ENCODE data around the gene PSD4. TPM values are rescaled to one million over a fixed set of nuclear protein-coding genes. Genes with fewer than 3 reads are reported as not detected.

Gene PSD4
- total and polyA plus RNA-seq, 5 experiments from 2014 or later, result 22.8 to 124 (median 44.1) TPM

- POLR2A ChIA-PET, result interaction anchor here (1.2 to 1.3 kb wide), 2 partner anchors 11 to 26 kb away, joined by 4 to 5 read pairs; no protein-coding TSS in a partner anchor
- no peak for ATAC-seq
These were observed 24.1 kb upstream of the PSD4 start for GRCh38 chr2:113149553-113150257.

GRCh38 chr2:113150258-113150601 is 23.5 kb upstream of the PSD4 start:
- H3K4me3 Mint-ChIP-seq, result no peak overlapping the region
- H3K27ac Mint-ChIP-seq, result no peak overlapping the region
- DNase-seq, result no peak
- no peaks in the 10 kb centered on the region for H3K27me3 Mint-ChIP-seq
- H3K36me3 Mint-ChIP-seq, result no peaks in the 10 kb centered on the region
- H3K4me1 Mint-ChIP-seq, result peaks cover 5 to 18% (median 9%) of the 10 kb centered on the region in 4 donors
- no peaks in the 10 kb centered on the region for H3K9me3 Mint-ChIP-seq
- POLR2A ChIA-PET, result interaction anchor here (0.7 to 1.3 kb wide), 2 partner anchors 24 to 26 kb away, joined by 3 to 5 read pairs; no protein-coding TSS in a partner anchor
- no peak for ATAC-seq

More at GRCh38 chr2:113149553-113150257, 24.1 kb upstream of the PSD4 start:
- peak overlapping the region in 2 of 10 donors; percentile 29 to 31 for H3K27ac Mint-ChIP-seq
- no peak for DNase-seq
- no peaks in the 10 kb centered on the region for H3K36me3 Mint-ChIP-seq
- H3K4me3 Mint-ChIP-seq, result no peak overlapping the region
- no peaks in the 10 kb centered on the region for H3K27me3 Mint-ChIP-seq
- H3K4me1 Mint-ChIP-seq, result peaks cover 5 to 18% (median 9%) of the 10 kb centered on the region in 4 donors
- H3K9me3 Mint-ChIP-seq, result no peaks in the 10 kb centered on the region

- no peak overlapping the region for H3K27ac Mint-ChIP-seq
- POLR2A ChIA-PET, result interaction anchor here (1.0 to 14.7 kb wide), 5 partner anchors 10 to 99 kb away, joined by 3 to 318 read pairs (median 5); partner anchors contain the start of gene PSD4
- H3K27me3 Mint-ChIP-seq, result no peaks in the 10 kb centered on the region
These were observed 18.4 kb upstream of the PSD4 start for GRCh38 chr2:113155331-113155730.

GRCh38 chr2:113156278-113157117 is 17.3 kb upstream of the PSD4 start:
- no peaks in the 10 kb centered on the region for H3K9me3 Mint-ChIP-seq
- H3K36me3 Mint-ChIP-seq, result no peaks in the 10 kb centered on the region
- peak overlapping the region in 9 of 10 donors; percentile 81 to 93 (median 87) for H3K27ac Mint-ChIP-seq
- H3K27me3 Mint-ChIP-seq, result no peaks in the 10 kb centered on the region
- POLR2A ChIA-PET, result interaction anchor here (1.2 to 14.7 kb wide), 6 partner anchors 18 to 98 kb away, joined by 3 to 318 read pairs (median 6); partner anchors contain the start of gene PSD4
- DNase-seq (no peak), ATAC-seq (no peak)
- peaks cover 9 to 29% (median 26%) of the 10 kb centered on the region in 4 donors for H3K4me1 Mint-ChIP-seq
- peak overlapping the region; percentile 60 to 89 (median 82) for H3K4me3 Mint-ChIP-seq

More at GRCh38 chr2:113155331-113155730, 18.4 kb upstream of the PSD4 start:
- ATAC-seq, result no peak
- no peak for DNase-seq
- H3K4me3 Mint-ChIP-seq, result peak overlapping the region in 2 of 10 donors; percentile 4 to 5
- no peaks in the 10 kb centered on the region for H3K9me3 Mint-ChIP-seq
- no peaks in the 10 kb centered on the region for H3K36me3 Mint-ChIP-seq
- peaks cover 8 to 27% (median 25%) of the 10 kb centered on the region in 4 donors for H3K4me1 Mint-ChIP-seq

- POLR2A ChIA-PET, result interaction anchor here (0.6 to 14.7 kb wide), 5 partner anchors 17 to 42 kb away, joined by 3 to 318 read pairs (median 6); partner anchors contain the start of gene PSD4
- no peaks in the 10 kb centered on the region for H3K36me3 Mint-ChIP-seq
- DNase-seq (peak in 6 of 10 donors; percentile 30 to 59 (median 50)), ATAC-seq (peak; percentile 87)
- H3K4me1 Mint-ChIP-seq, result peaks cover 9 to 34% (median 26%) of the 10 kb centered on the region in 4 donors
- no peaks in the 10 kb centered on the region for H3K27me3 Mint-ChIP-seq
- H3K9me3 Mint-ChIP-seq, result no peaks in the 10 kb centered on the region
- H3K4me3 Mint-ChIP-seq, result peak overlapping the region; percentile 83 to 93 (median 87)
- peak overlapping the region in 9 of 10 donors; percentile 81 to 96 (median 91) for H3K27ac Mint-ChIP-seq
These were observed 16.5 kb upstream of the PSD4 start for GRCh38 chr2:113157118-113157896.

GRCh38 chr2:113157897-113158753 is 15.6 kb upstream of the PSD4 start:
- Mint-ChIP-seq H3K36me3 (no peaks in the 10 kb centered on the region), H3K4me3 (peak overlapping the region; percentile 83 to 93 (median 87)), H3K27ac (peak overlapping the region; percentile 61 to 96 (median 90)), H3K4me1 (peaks cover 14 to 42% (median 34%) of the 10 kb centered on the region in 4 donors), H3K27me3 (no peaks in the 10 kb centered on the region), H3K9me3 (no peaks in the 10 kb centered on the region)
- ATAC-seq (no peak), DNase-seq (no peak)
- POLR2A ChIA-PET, result interaction anchor here (1.4 to 14.7 kb wide), 4 partner anchors 17 to 46 kb away, joined by 6 to 318 read pairs (median 20); partner anchors contain the start of gene PSD4

- ATAC-seq (no peak), DNase-seq (no peak)
- peak overlapping the region in 6 of 10 donors; percentile 8 to 96 (median 88) for H3K27ac Mint-ChIP-seq
- POLR2A ChIA-PET, result interaction anchor here (1.4 to 14.7 kb wide), 3 partner anchors 16 to 45 kb away, joined by 6 to 318 read pairs (median 33); partner anchors contain the start of gene PSD4
- no peaks in the 10 kb centered on the region for H3K27me3 Mint-ChIP-seq
- H3K36me3 Mint-ChIP-seq, result no peaks in the 10 kb centered on the region
- H3K9me3 Mint-ChIP-seq, result no peaks in the 10 kb centered on the region
- H3K4me1 Mint-ChIP-seq, result peaks cover 15 to 44% (median 37%) of the 10 kb centered on the region in 4 donors
- H3K4me3 Mint-ChIP-seq, result peak overlapping the region in 5 of 10 donors; percentile 83 to 92 (median 88)
These were observed 14.8 kb upstream of the PSD4 start for GRCh38 chr2:113158884-113159553.

- DNase-seq (no peak), ATAC-seq (no peak)
- H3K4me1 Mint-ChIP-seq, result peaks cover 24 to 54% (median 46%) of the 10 kb centered on the region in 4 donors
- no peak overlapping the region for H3K4me3 Mint-ChIP-seq
- H3K27me3 Mint-ChIP-seq, result no peaks in the 10 kb centered on the region
- H3K27ac Mint-ChIP-seq, result peak overlapping the region in 1 of 10 donors; percentile 62
- H3K36me3 Mint-ChIP-seq, result no peaks in the 10 kb centered on the region
- POLR2A ChIA-PET, result interaction anchor here (14.7 kb wide), 1 partner anchor 14 kb away, joined by 318 read pairs; the partner anchor contains the start of gene PSD4
- no peaks in the 10 kb centered on the region for H3K9me3 Mint-ChIP-seq
These were observed 13.5 kb upstream of the PSD4 start for GRCh38 chr2:113160248-113160647.

GRCh38 chr2:113160962-113161361 is 12.8 kb upstream of the PSD4 start:
- ATAC-seq, result no peak
- POLR2A ChIA-PET, result interaction anchor here (0.7 to 14.7 kb wide), 2 partner anchors 12 to 14 kb away, joined by 4 to 318 read pairs; partner anchors contain the start of gene PSD4

GRCh38 chr2:113162173-113162572 is 11.6 kb upstream of the PSD4 start:
- no peak for ATAC-seq
- Mint-ChIP-seq H3K9me3 (no peaks in the 10 kb centered on the region), H3K36me3 (no peaks in the 10 kb centered on the region), H3K4me1 (peaks cover 31 to 63% (median 52%) of the 10 kb centered on the region in 4 donors), H3K4me3 (no peak overlapping the region), H3K27ac (peak overlapping the region in 5 of 10 donors; percentile 5 to 71 (median 19)), H3K27me3 (no peaks in the 10 kb centered on the region)
- no peak for DNase-seq
- POLR2A ChIA-PET, result interaction anchor here (0.7 to 14.7 kb wide), 3 partner anchors 9 to 34 kb away, joined by 3 to 318 read pairs (median 4); partner anchors contain the start of gene PSD4

More at GRCh38 chr2:113160962-113161361, 12.8 kb upstream of the PSD4 start:
- H3K27ac Mint-ChIP-seq, result peak overlapping the region in 6 of 10 donors; percentile 33 to 71 (median 60)
- no peaks in the 10 kb centered on the region for H3K36me3 Mint-ChIP-seq
- H3K27me3 Mint-ChIP-seq, result no peaks in the 10 kb centered on the region
- H3K4me3 Mint-ChIP-seq, result no peak overlapping the region
- H3K9me3 Mint-ChIP-seq, result no peaks in the 10 kb centered on the region
- no peak for DNase-seq
- peaks cover 26 to 60% (median 52%) of the 10 kb centered on the region in 4 donors for H3K4me1 Mint-ChIP-seq

All from naive thymus-derived CD8-positive, alpha-beta T cell (primary cell).